Gastroesophageal sphincter (tissue), 3 donors: ENCODE measurements around the gene C1QTNF12.

Experiments used
- POLR2AphosphoS5 ChIP-seq: sonication (generic); formaldehyde crosslinking; IDR thresholded peaks from one replicate; pipeline ENCODE4 v1.6.1; 2017; ENCODE audit warnings: antibody characterized with exemption
- TF ChIP-seq, protein P1 (sequence below), 4 experiments: fragments of 200-600 bp in 2 of 4; fragments of 450-650 bp in 2 of 4; sonication (generic) in 1 of 4; IDR thresholded peaks; one replicate each; pipeline ENCODE4 v1.5.1; 2017 to 2019; ENCODE audit warnings: antibody characterized with exemption in 4 of 4, mild to moderate bottlenecking in 2 of 4, moderate library complexity in 2 of 4

DNA sequence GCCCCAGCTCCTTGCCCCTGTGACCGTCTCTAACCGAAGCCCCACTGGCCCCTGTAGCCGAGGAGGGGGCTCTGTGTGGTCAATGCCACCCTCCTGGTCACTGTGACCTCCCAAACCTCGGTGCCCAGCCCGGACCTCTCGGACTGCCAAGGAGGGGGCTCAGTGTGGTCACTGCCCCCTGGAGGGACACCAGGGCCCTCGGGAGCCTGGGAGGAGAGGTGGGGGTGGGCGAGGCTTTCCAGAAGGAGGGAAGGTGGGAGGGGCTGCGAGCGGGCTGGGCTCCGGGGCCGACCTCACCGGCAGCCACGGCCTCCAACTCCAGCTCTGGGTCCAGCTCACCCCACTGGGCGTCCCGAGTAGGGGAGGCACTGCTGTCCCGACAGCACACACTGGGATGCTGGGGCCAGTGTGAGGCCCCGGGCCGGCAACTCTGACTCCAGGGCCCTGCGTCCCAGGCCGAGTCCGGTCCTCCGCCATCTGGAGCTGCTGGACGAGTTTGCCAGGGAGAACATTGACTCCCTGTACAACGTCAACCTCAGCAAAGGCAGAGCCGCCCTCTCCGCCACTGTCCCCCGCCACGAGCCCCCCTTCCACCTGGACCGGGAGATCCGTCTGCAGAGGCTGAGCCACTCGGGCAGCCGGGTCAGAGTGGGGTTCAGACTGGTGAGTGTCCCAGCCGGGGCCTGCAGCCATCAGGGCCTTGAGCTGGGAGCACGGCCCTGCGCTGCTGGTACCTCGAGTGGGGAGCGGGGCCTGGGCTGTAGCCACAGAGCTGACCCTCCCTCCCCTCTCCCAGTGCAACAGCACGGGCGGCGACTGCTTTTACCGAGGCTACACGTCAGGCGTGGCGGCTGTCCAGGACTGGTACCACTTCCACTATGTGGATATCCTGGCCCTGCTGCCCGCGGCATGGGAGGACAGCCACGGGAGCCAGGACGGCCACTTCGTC, 40.1 kb upstream of the C1QTNF12 start:
- no peak for TF ChIP-seq POLR2AphosphoS5
- TF ChIP-seq, protein P1, sequence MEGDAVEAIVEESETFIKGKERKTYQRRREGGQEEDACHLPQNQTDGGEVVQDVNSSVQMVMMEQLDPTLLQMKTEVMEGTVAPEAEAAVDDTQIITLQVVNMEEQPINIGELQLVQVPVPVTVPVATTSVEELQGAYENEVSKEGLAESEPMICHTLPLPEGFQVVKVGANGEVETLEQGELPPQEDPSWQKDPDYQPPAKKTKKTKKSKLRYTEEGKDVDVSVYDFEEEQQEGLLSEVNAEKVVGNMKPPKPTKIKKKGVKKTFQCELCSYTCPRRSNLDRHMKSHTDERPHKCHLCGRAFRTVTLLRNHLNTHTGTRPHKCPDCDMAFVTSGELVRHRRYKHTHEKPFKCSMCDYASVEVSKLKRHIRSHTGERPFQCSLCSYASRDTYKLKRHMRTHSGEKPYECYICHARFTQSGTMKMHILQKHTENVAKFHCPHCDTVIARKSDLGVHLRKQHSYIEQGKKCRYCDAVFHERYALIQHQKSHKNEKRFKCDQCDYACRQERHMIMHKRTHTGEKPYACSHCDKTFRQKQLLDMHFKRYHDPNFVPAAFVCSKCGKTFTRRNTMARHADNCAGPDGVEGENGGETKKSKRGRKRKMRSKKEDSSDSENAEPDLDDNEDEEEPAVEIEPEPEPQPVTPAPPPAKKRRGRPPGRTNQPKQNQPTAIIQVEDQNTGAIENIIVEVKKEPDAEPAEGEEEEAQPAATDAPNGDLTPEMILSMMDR (IDR thresholded peaks at IDR 0.05) = no peak
